ENCODE data around the gene TRAT1.
"Not testable (repeated sequence)": the region's sequence is repeated elsewhere in the genome, so short reads cannot be mapped to it uniquely, and the experiment has no call there.

TRAT1 gene

DNA sequence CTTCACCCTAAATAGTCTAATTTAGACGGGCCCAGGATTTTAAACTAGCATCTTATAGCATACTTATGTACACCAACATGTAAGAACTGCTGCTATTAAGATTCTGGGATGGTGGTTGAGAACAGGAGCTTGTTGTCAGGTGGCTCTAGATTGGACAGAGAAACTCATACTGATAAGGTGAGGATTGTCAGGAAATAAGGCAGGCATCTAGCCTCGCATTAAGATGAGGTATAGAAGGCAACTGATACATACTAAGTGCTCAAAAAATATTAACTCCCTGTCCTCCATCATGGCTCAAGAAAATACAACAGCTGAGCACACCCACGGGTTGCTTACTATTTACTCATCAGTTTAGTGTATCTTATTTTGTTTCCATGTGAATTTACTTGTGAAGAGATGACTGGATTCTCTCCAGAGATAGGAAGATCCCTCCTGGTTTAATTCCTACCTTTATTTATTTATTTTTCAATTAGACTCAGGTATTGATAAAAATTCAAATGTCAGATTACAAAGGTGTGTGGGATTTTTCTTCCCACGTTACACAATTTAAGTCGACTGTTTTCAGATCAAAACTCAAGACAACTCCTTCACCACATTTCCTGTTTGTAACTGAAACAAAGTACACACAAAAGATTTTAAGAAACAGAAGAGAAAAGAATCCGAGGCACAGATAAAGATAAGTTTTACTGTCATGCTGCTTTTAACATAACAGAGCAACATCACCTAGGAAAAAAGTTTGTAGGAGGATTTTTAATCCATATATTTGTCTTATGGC, at the start of gene TRAT1:
TSS of gene TRAT1 (plus strand) at position 664 of the 775 bp plus-strand sequence. CDS start 142 bp downstream, outside the sequence.
- DNase-seq (ENCODE audit: low read depth, low spot score): no peak

- DNase-seq (ENCODE audit: low read depth, low spot score): no peak
Observed at GRCh38 chr3:108775649-108776048, 46.9 kb upstream of the TRAT1 start.

DNA sequence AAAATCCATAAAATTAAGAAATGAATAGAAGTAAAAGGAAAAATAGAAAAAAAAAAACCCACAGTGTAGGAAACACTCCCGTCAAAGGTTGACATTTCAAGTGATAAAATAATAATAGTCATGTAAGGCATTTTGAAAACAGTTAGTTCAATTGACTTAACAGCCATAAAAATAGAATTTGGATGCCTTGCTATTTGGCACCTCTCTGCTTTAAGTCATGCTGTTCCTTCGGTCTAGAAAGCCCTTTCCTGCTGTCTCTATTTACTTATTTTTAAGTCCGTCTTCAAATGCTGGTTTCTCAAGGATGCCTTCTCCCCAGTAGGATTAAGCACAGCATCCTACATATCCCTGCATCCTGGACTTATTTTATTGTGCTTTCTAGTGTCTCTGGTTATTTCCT, 43.1 kb upstream of the TRAT1 start:
- DNase-seq (ENCODE audit: low read depth, low spot score): no peak

GRCh38 chr3:108780235-108780634, 42.4 kb upstream of the TRAT1 start:
- no peak for DNase-seq (ENCODE audit: low read depth, low spot score)

DNA sequence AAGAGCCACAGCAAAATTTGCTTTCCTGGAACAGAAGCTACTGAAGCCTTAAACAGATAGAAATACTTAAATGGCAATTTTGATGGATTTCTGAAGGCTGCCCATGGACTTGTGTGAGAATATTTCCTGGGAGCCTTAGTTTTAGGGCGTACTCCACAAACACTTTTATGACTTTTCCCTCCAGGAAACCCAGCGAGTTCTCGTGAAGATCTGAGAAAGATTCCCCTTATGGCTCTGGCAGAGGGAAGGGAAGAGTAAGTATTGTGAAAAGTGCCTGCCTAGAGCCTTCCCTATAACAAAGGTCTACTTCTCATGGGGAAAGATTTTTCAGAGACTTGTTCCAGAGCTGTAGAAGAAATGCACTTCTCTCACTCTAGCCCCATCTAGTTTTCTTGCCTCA, 31.1 kb upstream of the TRAT1 start:
- DNase-seq (ENCODE audit: low read depth, low spot score): no peak

DNA sequence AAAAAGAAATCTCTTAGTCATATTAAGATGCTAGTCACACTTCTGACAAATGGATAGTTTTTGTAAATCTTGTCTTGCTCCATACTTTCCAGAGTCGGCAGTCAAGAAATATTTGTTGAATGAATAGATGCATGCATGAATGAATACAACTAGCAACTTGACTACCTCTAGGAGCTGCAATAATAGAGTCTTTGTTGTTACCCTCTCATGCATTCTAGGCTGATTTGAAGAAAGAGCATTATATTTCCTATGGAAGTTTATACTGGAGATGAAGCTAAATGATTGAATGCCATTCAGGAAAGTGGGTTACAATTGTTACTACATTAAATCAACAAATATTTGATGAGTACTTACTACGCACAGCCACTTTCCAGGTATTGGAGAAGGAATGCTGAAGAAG, 18.1 kb upstream of the TRAT1 start:
- no peak for DNase-seq (ENCODE audit: low read depth, low spot score)

GRCh38 chr3:108804966-108805365, 17.6 kb upstream of the TRAT1 start:
- no peak for DNase-seq (ENCODE audit: low read depth, low spot score)

DNA sequence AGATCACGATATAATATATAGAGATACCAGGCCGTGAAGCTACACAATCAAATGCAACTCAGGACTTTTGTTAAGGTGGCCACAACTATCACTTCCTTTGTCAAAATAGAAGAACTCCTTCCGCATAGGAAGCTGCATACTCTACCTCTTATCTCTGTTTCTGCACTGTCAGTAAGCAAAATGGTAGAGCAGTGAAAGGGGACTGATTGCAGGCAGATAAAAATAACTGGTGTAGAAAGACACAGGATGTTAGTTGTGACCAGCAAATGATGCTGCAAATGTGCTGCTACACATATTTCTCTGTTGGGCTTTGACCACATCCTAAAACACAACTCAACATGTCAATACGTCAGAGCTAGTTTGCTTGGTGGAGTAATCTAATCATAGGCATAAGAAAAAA, 16.3 kb upstream of the TRAT1 start:
- DNase-seq (ENCODE audit: low read depth, low spot score): no peak

GRCh38 chr3:108818404-108818803, 4.2 kb upstream of the TRAT1 start:
- no peak for DNase-seq (ENCODE audit: low read depth, low spot score)

- DNase-seq (ENCODE audit: low read depth, low spot score): no peak
Observed at GRCh38 chr3:108820586-108820985, 2.0 kb upstream of the TRAT1 start.

GRCh38 chr3:108823227-108823626, 641 bp downstream of the TRAT1 start:
- DNase-seq (ENCODE audit: low read depth, low spot score): no peak

DNA sequence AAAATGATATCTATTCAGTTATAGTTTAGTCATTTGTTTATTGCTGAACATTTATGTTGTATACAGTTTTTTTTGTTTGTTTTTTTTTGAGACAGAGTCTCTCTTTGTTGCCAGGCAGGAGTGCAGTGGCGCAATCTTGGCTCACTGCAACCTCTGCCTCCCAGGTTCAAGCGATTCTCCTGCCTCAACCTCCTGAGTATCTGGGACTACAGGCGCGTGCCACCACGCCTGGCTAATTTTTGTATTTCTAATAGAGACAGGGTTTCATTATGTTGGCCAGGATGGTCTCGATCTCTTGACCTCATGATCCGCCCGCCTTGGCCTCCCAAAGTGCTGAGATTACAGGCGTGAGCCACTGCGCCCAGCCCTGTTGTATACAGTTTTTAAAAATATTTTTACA, 1.2 kb downstream of the TRAT1 start:
- DNase-seq (ENCODE audit: low read depth, low spot score): not testable (repeated sequence)

DNA sequence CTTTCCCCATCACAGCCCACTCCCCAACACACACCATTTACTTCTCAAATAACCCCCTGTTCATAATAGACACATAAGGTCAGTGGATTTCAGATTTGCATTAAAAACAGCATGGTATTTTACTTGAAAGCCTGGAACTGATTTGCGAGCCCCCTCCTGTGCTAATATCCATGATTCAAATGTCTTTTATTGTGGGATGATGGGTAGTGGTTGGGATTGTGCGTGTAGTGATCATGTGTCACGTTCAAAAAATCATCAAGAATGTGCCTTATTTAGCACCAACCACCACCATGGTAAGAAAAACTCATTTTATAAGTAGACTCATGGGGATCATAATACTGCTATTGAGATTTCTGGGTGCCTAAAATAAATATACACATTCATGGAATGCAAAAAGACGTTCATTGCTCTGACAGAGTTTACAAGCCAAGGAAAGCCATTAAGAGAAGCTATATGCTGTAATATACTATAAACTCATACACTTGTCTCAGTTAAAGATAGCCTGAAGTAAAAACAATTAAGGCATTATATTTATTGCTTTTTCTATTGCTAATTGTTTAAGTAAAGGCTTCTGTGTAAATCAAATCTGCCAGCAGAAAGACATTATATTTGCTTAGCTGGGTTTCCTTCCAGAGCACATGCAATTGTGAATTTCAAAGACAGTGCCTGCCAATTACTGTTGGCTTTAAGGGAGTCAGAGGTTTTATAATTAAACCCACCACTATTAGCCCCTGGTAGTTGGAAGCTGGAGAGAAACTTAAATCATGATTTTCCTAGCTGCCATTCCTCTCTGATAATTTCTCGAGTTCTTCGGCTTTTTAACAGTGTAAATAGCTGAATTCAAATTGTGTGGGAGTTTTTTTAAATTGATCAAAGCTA, 4.0 kb downstream of the TRAT1 start:
- DNase-seq (ENCODE audit: low read depth, low spot score): no peak

- DNase-seq (ENCODE audit: low read depth, low spot score): no peak
Observed at GRCh38 chr3:108830381-108830780, 7.8 kb downstream of the TRAT1 start.

DNA sequence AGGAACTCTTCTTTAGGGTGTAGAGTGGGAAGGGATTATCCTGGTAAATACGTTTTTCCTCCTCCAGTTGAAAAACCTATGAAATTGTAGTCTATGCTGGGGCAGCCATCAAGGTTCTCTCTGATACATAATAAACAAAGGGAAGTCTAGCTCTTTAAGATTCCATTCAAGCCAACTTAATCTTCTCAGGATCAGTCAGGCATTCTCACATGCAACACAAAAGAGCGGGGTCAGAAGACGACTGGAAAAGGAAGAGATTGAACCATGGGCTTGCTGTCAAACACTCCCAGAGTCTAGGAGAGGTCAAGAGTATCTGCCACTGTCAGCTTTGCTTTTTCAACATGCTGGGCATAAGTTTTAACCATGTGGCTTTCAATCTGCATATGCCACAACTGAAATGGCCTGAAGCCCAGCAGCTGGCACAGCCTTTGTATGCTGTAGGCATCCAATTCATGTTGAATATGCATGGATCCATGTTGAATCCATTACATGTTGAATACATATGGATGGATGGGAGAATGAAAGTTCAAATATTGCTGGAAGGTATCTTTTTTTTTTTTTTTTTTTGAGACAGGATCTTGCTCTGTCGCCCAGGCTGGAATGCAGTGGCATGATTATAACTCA, 8.5 kb downstream of the TRAT1 start:
- DNase-seq (ENCODE audit: low read depth, low spot score): no peak

- no peak for DNase-seq (ENCODE audit: low read depth, low spot score)
Observed at GRCh38 chr3:108833611-108834010, 11.0 kb downstream of the TRAT1 start.

GRCh38 chr3:108834551-108834950, 12.0 kb downstream of the TRAT1 start:
- DNase-seq (ENCODE audit: low read depth, low spot score): no peak

DNA sequence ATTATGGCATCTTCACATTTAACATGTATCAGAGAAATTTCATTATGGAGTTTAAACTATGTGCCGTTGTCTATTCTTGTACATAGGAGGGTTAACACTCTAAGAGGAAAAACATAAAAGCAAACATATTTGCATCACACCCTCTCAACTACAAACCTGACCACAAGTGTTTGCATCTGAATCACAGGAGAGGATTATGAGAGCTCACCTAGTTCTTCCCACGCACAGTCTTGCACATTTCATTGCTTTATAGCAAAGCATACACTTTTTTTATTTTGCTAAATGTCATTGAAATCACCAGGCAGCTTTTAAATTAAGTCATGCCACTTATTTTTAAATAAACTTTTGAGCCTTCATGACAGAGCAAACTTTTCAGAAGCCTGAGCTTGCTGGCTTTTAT, 12.5 kb downstream of the TRAT1 start:
- DNase-seq (ENCODE audit: low read depth, low spot score): no peak

DNA sequence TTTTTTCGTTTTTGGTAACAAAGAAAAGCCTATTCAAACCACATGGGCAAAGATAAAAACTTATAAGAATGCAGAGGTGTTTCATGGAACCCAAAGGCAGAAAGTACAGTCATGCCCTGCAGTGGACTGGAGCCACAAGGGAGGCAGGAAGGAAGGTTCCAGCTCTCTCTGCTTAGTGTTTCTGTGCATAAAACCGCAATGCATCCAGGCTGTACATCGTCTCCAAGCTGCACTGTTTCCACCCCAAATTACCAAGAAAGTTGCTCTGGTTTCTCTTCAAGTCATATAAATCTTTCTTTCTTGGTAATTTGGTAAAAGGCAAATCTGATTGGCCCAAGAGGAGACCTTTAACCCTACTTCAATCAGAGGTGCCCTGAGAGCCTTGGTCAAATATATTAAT, 15.8 kb downstream of the TRAT1 start:
- no peak for DNase-seq (ENCODE audit: low read depth, low spot score)

GRCh38 chr3:108845709-108846293, 23.2 kb downstream of the TRAT1 start:
- DNase-seq (ENCODE audit: low read depth, low spot score): no peak

GRCh38 chr3:108847187-108847586, 24.6 kb downstream of the TRAT1 start:
- no peak for DNase-seq (ENCODE audit: low read depth, low spot score)

DNA sequence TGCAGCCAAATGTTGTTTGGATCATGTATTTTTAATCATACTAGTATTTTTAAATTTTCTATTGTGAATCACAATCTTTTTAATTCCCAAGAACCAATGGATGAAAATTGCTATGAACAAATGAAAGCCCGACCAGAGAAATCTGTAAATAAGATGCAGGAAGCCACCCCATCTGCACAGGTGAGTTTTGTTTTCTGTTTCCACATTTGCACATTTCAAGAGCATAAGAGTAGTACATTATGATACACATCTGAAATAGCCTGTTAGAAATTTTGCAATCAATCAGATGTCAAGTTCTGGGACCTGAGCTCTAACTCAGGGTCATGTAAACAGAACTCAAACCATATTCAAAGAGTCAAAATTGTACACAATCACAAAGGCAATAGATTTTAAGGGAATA, 26.5 kb downstream of the TRAT1 start:
- DNase-seq (ENCODE audit: low read depth, low spot score): no peak
